Body of pancreas (tissue), 4 donors: ENCODE data around the gene PLCXD3.

Source experiments
- POLR2A ChIP-seq, 3 donors: fragments of 450-650 bp; IDR thresholded peaks; one replicate each; pipeline ENCODE4 v1.6.1; 2016; ENCODE audit warnings: antibody characterized with exemption in 3 of 3, mild to moderate bottlenecking in 2 of 3
- TF ChIP-seq, protein P1 (sequence below), 7 experiments: fragments of 450-650 bp in 4 of 7; fragments of 200-600 bp in 3 of 7; sonication (generic) in 3 of 7; IDR thresholded peaks; one replicate each; pipeline ENCODE4 v1.5.1; 2016 to 2019; ENCODE audit warnings: antibody characterized with exemption in 7 of 7

DNA sequence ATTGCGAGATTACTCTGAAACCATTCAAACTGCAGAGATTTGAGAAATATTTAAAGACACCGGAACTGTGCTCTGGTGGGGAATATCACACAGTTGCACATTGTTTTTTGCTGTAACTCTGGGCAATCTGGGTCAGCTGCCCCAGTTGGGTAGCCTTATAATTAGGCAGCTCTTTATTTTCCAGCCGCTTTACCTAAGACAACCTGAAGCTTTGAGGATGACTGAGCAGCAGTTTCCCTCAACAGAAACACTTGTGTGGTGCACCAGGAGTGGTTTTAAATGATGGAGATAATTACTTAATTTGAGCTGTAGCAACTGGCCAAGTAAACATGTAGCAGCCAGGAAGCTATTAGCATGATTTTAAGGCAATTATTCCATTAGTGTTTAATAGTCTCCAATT, 2.9 kb downstream of the PLCXD3 start:
- TF ChIP-seq, protein P1, sequence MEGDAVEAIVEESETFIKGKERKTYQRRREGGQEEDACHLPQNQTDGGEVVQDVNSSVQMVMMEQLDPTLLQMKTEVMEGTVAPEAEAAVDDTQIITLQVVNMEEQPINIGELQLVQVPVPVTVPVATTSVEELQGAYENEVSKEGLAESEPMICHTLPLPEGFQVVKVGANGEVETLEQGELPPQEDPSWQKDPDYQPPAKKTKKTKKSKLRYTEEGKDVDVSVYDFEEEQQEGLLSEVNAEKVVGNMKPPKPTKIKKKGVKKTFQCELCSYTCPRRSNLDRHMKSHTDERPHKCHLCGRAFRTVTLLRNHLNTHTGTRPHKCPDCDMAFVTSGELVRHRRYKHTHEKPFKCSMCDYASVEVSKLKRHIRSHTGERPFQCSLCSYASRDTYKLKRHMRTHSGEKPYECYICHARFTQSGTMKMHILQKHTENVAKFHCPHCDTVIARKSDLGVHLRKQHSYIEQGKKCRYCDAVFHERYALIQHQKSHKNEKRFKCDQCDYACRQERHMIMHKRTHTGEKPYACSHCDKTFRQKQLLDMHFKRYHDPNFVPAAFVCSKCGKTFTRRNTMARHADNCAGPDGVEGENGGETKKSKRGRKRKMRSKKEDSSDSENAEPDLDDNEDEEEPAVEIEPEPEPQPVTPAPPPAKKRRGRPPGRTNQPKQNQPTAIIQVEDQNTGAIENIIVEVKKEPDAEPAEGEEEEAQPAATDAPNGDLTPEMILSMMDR (IDR thresholded peaks at IDR 0.05), result no peak
- no peak for TF ChIP-seq POLR2A (IDR thresholded peaks at IDR 0.05)
